B cell (primary cell): ENCODE measurements around the gene FTCD. TPM values are rescaled to one million over a fixed set of nuclear protein-coding genes. Genes with fewer than 3 reads are reported as not detected.

Experiments
- ATAC-seq: fragments of 200-7000 bp; cut with Tn5 transposase; one replicate; pipeline ENCODE4 v1.10.0; 2021; ENCODE audit warnings: low read depth, mild to moderate bottlenecking, moderate number of reproducible peaks, moderate library complexity
- CTCF ChIA-PET: fragments of 350-600 bp; sonication (Branson Sonifier 250); formaldehyde crosslinking; loops from one replicate; lab custom pipeline; 2021; ENCODE audit warnings: antibody characterized with exemption, inconsistent platforms; lab: Charles Lee
- POLR2A ChIA-PET: fragments of 350-600 bp; sonication (Branson Sonifier 250); formaldehyde crosslinking; loops from one replicate; lab custom pipeline; 2021; ENCODE audit warnings: antibody characterized with exemption; lab: Charles Lee
- DNase-seq: peaks from one replicate; pipeline ENCODE4 v3.0.0; 2013
- H2AFZ ChIP-seq: 2 replicates; pipeline ENCODE4 v1.6.1; 2012; ENCODE audit warnings: mild to moderate bottlenecking, low read depth, low read length; ENCODE audit not compliant: insufficient read depth, poor library complexity, severe bottlenecking
- H3K27ac ChIP-seq, 2 donors: 1 replicate in 1 of 2; 2 replicates in 1 of 2; pipeline ENCODE4 v1.5.1; 2012 to 2013; ENCODE audit warnings: low read length in 2 of 2, mild to moderate bottlenecking in 2 of 2, moderate library complexity in 1 of 2
- H3K27me3 ChIP-seq, 4 experiments: fragments of 200-600 bp in 1 of 4; sonication (generic) in 1 of 4; replicated peaks in 1 of 4; 1 replicate in 2 of 4; 2 replicates in 2 of 4; pipeline versions ENCODE4 v1.6.1 to v1.7.0; 2013 to 2016; ENCODE audit warnings: low read length in 3 of 4, mild to moderate bottlenecking in 2 of 4, mixed read lengths in 1 of 4, moderate library complexity in 1 of 4; ENCODE audit not compliant: insufficient read depth in 4 of 4, control insufficient read depth in 3 of 4; ENCODE audit errors: control extremely low read depth in 1 of 4
- H3K36me3 ChIP-seq, 2 experiments: replicated peaks in 1 of 2; 1 replicate in 1 of 2; 2 replicates in 1 of 2; pipeline versions ENCODE4 v1.6.1 to v1.7.1; 2013; ENCODE audit warnings: low read length in 1 of 2; ENCODE audit not compliant: insufficient read depth in 2 of 2, control insufficient read depth in 1 of 2; ENCODE audit errors: control extremely low read depth in 1 of 2, extremely low read depth in 1 of 2
- H3K4me1 ChIP-seq, 2 donors: fragments of 200-600 bp in 1 of 2; sonication (generic) in 1 of 2; 1 replicate in 1 of 2; 2 replicates in 1 of 2; pipeline versions ENCODE4 v1.5.1 to v1.6.1; 2013 to 2017; ENCODE audit warnings: low read length in 2 of 2; ENCODE audit not compliant: control insufficient read depth in 2 of 2, insufficient read depth in 2 of 2
- H3K4me2 ChIP-seq: replicated peaks from 2 replicates; pipeline ENCODE3; 2012; ENCODE audit warnings: mild to moderate bottlenecking, low read depth, low read length; ENCODE audit not compliant: poor library complexity, severe bottlenecking
- H3K4me3 ChIP-seq, 5 experiments: fragments of 200-600 bp in 1 of 5; sonication (generic) in 1 of 5; 1 replicate in 3 of 5; 2 replicates in 2 of 5; pipeline versions ENCODE4 v1.5.1 to v1.7.0; 2011 to 2016; ENCODE audit warnings: low read length in 4 of 5, mild to moderate bottlenecking in 4 of 5, low read depth in 2 of 5, control low read depth in 1 of 5, moderate library complexity in 1 of 5; ENCODE audit not compliant: insufficient read depth in 1 of 5; ENCODE audit errors: control extremely low read depth in 1 of 5, extremely low read depth in 1 of 5
- H3K79me2 ChIP-seq: fragments of 200-600 bp; sonication (generic); one replicate; pipeline ENCODE4 v1.6.0; 2016; ENCODE audit warnings: low read length; ENCODE audit not compliant: control insufficient read depth, insufficient read depth
- H3K9ac ChIP-seq: fragments of 200-600 bp; sonication (generic); 2 replicates; pipeline ENCODE4 v1.6.1; 2017; ENCODE audit warnings: mild to moderate bottlenecking, low read length, moderate library complexity
- H3K9me3 ChIP-seq, 3 donors: one replicate each; pipeline versions ENCODE4 v1.6.1 to v1.7.1; 2013; ENCODE audit warnings: low read length in 2 of 3; ENCODE audit not compliant: control insufficient read depth in 2 of 3, insufficient read depth in 1 of 3; ENCODE audit errors: control extremely low read depth in 1 of 3
- H4K20me1 ChIP-seq: 2 replicates; pipeline ENCODE4 v1.6.0; 2012; ENCODE audit warnings: mild to moderate bottlenecking, low read length; ENCODE audit not compliant: insufficient read depth, control insufficient read depth, poor library complexity, severe bottlenecking
- H3K27ac Mint-ChIP-seq: one replicate; pipeline ENCODE4 v1.8.0; 2021; ENCODE audit warnings: mixed read lengths
- H3K27me3 Mint-ChIP-seq: one replicate; pipeline ENCODE4 v1.8.0; 2021; ENCODE audit warnings: mixed read lengths
- H3K4me1 Mint-ChIP-seq: one replicate; pipeline ENCODE4 v1.8.0; 2021; ENCODE audit warnings: mixed read lengths
- H3K4me3 Mint-ChIP-seq: one replicate; pipeline ENCODE4 v1.8.0; 2021; ENCODE audit warnings: mixed read lengths
- H3K9me3 Mint-ChIP-seq: one replicate; pipeline ENCODE4 v1.8.0; 2022; ENCODE audit warnings: mixed read lengths; ENCODE audit not compliant: insufficient read depth
- CTCF ChIP-seq: fragments of 200-600 bp; IDR thresholded peaks from one replicate; pipeline ENCODE4 v1.8.0; 2022; ENCODE audit warnings: antibody characterized with exemption, mild to moderate bottlenecking
- EZH2 ChIP-seq: IDR thresholded peaks from 2 replicates; pipeline ENCODE4 v1.6.1; 2012; ENCODE audit warnings: borderline replicate concordance, low read depth, mild to moderate bottlenecking, moderate library complexity, low read length; ENCODE audit not compliant: insufficient read depth, poor library complexity, severe bottlenecking
- WGBS: methylation state at CpG from one replicate; pipeline ENCODE4 v1.1.5; 2013; ENCODE audit warnings: missing lambda C conversion rate; ENCODE audit not compliant: insufficient coverage; 5-methylcytosine and 5-hydroxymethylcytosine counted together
- intact Hi-C: fragments of 100-400 bp; cut with micrococcal nuclease; formaldehyde crosslinking; loops from one replicate; pipeline ENCODE4 v1.10.0; 2022
- polyA plus RNA-seq: library from polyadenylated mRNA; depleted of rRNA; stranded (reverse); fragments of >200 nt; gene quantifications from 2 replicates; pipeline ENCODE4 v1.2.3, GENCODE V29; 2012
- total RNA-seq, 2 donors: library from RNA; stranded (reverse); fragments of 120-200 nt in 1 of 2; gene quantifications; 1 replicate in 1 of 2; 2 replicates in 1 of 2; pipeline versions ENCODE4 v1.2.3 to v1.2.4, GENCODE V29; 2013 to 2022

FTCD gene
- total and polyA plus RNA-seq, 2 donors (not counting 1 experiment from before 2014, with no cell fraction given): 0.22 to 0.39 TPM

- Mint-ChIP-seq H3K4me1 (peaks cover 10% of the 10 kb centered on the region), H3K27me3 (no peaks in the 10 kb centered on the region), H3K4me3 (no peak overlapping the region), H3K9me3 (no peaks in the 10 kb centered on the region), H3K27ac (no peak overlapping the region)
- H3K4me3 ChIP-seq: no peak overlapping the region
- DNase-seq (no peak), ATAC-seq (no peak)
- H3K27me3 ChIP-seq: no peaks in the 10 kb centered on the region
- POLR2A ChIA-PET: no interaction called here
- H4K20me1 ChIP-seq: no peaks in the 10 kb centered on the region
- H3K79me2 ChIP-seq: peaks cover 6% of the 10 kb centered on the region
- CTCF ChIA-PET: no interaction called here
- intact Hi-C loops: no loop called here
- H3K4me2 ChIP-seq: no peak overlapping the region
- no peak overlapping the region for H2AFZ ChIP-seq
- no peak overlapping the region for H3K9ac ChIP-seq
- no peak overlapping the region for H3K27ac ChIP-seq
- TF ChIP-seq EZH2 (no peak), CTCF (no peak)
- 94% methylated on average over 13 of the region's 14 CpGs for WGBS
- no peaks in the 10 kb centered on the region for H3K36me3 ChIP-seq
- H3K4me1 ChIP-seq: no peaks in the 10 kb centered on the region
- H3K9me3 ChIP-seq: peaks cover 0 to 3% (median 0%) of the 10 kb centered on the region in 3 donors
These were observed 12.9 kb upstream of the FTCD start for GRCh38 chr21:46168238-46168637.

GRCh38 chr21:46165098-46165497 lies 9.7 kb upstream of the FTCD start:
- ChIA-PET CTCF (no interaction called here), POLR2A (no interaction called here)
- Histone ChIP-seq H3K4me2 (no peak overlapping the region), H3K79me2 (no peaks in the 10 kb centered on the region), H3K27me3 (no peaks in the 10 kb centered on the region), H2AFZ (no peak overlapping the region), H3K27ac (no peak overlapping the region), H3K4me3 (no peak overlapping the region), H3K9ac (no peak overlapping the region), H3K4me1 (no peaks in the 10 kb centered on the region), H4K20me1 (no peaks in the 10 kb centered on the region), H3K9me3 (peaks cover 0 to 12% (median 0%) of the 10 kb centered on the region in 3 donors), H3K36me3 (no peaks in the 10 kb centered on the region)
- Mint-ChIP-seq H3K4me1 (no peaks in the 10 kb centered on the region), H3K27me3 (no peaks in the 10 kb centered on the region), H3K4me3 (no peak overlapping the region), H3K27ac (no peak overlapping the region), H3K9me3 (no peaks in the 10 kb centered on the region)
- intact Hi-C loops: no loop called here
- TF ChIP-seq EZH2 (no peak), CTCF (no peak)
- DNase-seq (no peak), ATAC-seq (no peak)
